Gastroesophageal sphincter (tissue), 4 donors: Measurements from ENCODE around the gene FOLR3. TPM values are rescaled to one million over a fixed set of nuclear protein-coding genes. Genes with fewer than 3 reads are reported as not detected.
"Not testable (repeated sequence)": the region's sequence is repeated elsewhere in the genome, so short reads cannot be mapped to it uniquely, and the experiment has no call there.

Source experiments
- ATAC-seq: fragments of 150-250 bp; one replicate; pipeline ENCODE4 v1.9.1; 2016; ENCODE audit warnings: mild to moderate bottlenecking, moderate library complexity
- H3K27ac ChIP-seq, 4 donors: fragments of 200-600 bp; sonication (generic) in 3 of 4; 1 replicate in 3 of 4; 2 replicates in 1 of 4; pipeline ENCODE4 v1.5.1; 2016 to 2019
- H3K27me3 ChIP-seq: fragments of 200-600 bp; sonication (generic); one replicate; pipeline ENCODE4 v1.5.1; 2019
- H3K36me3 ChIP-seq, 2 donors: fragments of 200-600 bp; sonication (generic); one replicate each; pipeline ENCODE4 v1.5.1; 2019; ENCODE audit warnings: control low read depth in 1 of 2
- H3K4me1 ChIP-seq, 3 donors: fragments of 200-600 bp; sonication (generic); 1 replicate in 2 of 3; 2 replicates in 1 of 3; pipeline ENCODE4 v1.5.1; 2016 to 2019; ENCODE audit warnings: control low read depth in 2 of 3
- H3K4me3 ChIP-seq, 2 donors: fragments of 200-600 bp; sonication (generic); one replicate each; pipeline ENCODE4 v1.5.1; 2019; ENCODE audit warnings: mild to moderate bottlenecking in 1 of 2, moderate library complexity in 1 of 2
- H3K9me3 ChIP-seq, 3 donors: fragments of 200-600 bp; sonication (generic); one replicate each; pipeline ENCODE4 v1.5.1; 2017 to 2019; ENCODE audit warnings: control low read depth in 2 of 3
- CTCF ChIP-seq, 4 experiments: fragments of 200-600 bp in 2 of 4; fragments of 450-650 bp in 2 of 4; sonication (generic) in 1 of 4; IDR thresholded peaks; one replicate each; pipeline ENCODE4 v1.5.1; 2017 to 2019; ENCODE audit warnings: antibody characterized with exemption in 4 of 4, mild to moderate bottlenecking in 2 of 4, moderate library complexity in 2 of 4
- EP300 ChIP-seq: sonication (generic); formaldehyde crosslinking; IDR thresholded peaks from one replicate; pipeline ENCODE4 v1.6.1; 2017; ENCODE audit warnings: antibody characterized with exemption, mild to moderate bottlenecking
- POLR2A ChIP-seq, 2 donors: fragments of 450-650 bp; IDR thresholded peaks; one replicate each; pipeline ENCODE4 v1.6.1; 2017; ENCODE audit warnings: antibody characterized with exemption in 2 of 2, mild to moderate bottlenecking in 2 of 2, moderate library complexity in 1 of 2
- POLR2AphosphoS5 ChIP-seq: sonication (generic); formaldehyde crosslinking; IDR thresholded peaks from one replicate; pipeline ENCODE4 v1.6.1; 2017; ENCODE audit warnings: antibody characterized with exemption
- WGBS, 2 donors: methylation state at CpG; one replicate each; pipeline ENCODE4 v1.1.5; 2018; ENCODE audit warnings: low coverage in 1 of 2; 5-methylcytosine and 5-hydroxymethylcytosine counted together
- total RNA-seq, 4 donors: library from RNA; depleted of rRNA; stranded (reverse); fragments of >200 nt; gene quantifications; one replicate each; pipeline ENCODE4 v1.1.0, GENCODE V29; 2016

Gene FOLR3
- total RNA-seq, 4 donors from 2014 or later, result 0.96 TPM; not detected in 3

DNA sequence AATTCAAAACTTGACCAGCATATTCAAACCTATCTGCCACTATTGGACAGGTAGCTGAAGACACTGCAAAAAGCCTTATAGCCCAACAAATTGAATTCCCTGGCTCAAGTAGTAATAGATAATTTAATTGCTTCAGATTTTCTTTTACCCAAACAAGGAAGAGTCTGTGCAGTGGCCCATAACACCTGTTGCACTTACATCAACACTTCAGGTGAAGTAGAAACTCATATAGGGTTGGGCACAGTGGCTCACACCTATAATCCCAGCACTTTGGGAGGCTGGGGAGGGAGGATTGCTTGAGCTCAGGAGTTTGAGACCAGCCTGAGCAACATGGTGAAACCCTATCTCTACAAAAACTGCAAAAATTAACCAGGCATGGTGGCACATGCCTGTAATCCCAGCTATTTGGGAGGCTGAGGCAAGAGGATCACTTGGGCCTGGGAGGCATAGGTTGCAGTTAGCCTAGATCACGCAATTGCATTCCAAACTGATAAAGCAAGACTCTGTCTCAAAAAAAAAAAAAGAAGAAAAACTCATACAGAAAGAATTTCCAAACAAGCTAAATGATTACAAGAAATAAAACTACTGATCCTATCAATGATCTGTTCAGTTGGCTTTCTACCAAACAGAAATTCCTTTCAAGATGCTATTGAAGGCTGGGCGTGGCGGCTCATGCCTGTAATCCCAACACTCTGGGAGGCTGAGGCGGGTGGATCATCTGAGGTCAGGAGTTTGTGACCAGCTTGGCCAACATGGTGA lies 9.5 kb downstream of the FOLR3 start:
- no peaks in the 10 kb centered on the region for H3K9me3 ChIP-seq
- peaks cover 0 to 10% (median 0%) of the 10 kb centered on the region in 3 donors for H3K4me1 ChIP-seq
- no peak overlapping the region for H3K4me3 ChIP-seq
- no peak overlapping the region for H3K27ac ChIP-seq
- TF ChIP-seq CTCF (IDR thresholded peaks at IDR 0.05) (no peak), POLR2AphosphoS5 (no peak), POLR2A (IDR thresholded peaks at IDR 0.05) (no peak), EP300 (no peak)
- no peaks in the 10 kb centered on the region for H3K27me3 ChIP-seq
- no peak for ATAC-seq
- no peaks in the 10 kb centered on the region for H3K36me3 ChIP-seq
- WGBS, 2 donors, result 77 to 100% methylated on average over 1 to 4 of the region's 4 CpGs

DNA sequence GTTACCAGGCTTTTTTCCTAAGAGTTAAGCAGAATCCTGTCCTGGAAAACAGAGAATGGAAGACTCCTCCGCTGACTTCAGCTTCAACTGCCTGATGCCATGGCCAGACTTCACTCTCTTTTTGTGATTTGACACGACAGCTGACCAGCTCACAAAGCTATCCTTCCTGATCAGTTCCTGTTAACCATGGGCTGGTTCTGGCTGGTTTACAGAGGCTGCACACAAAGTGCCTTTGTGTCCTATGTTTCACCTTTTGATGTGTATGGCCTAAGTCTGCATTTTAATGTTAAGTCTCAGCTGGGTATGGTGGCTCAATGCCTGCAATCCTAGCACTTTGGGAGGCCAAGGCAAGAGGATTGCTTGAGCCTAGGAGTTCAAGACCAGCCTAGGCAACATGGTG lies 11.1 kb downstream of the FOLR3 start:
- Histone ChIP-seq H3K4me1 (peaks cover 0 to 8% (median 0%) of the 10 kb centered on the region in 3 donors), H3K36me3 (no peaks in the 10 kb centered on the region), H3K9me3 (no peaks in the 10 kb centered on the region), H3K4me3 (no peak overlapping the region), H3K27ac (no peak overlapping the region), H3K27me3 (no peaks in the 10 kb centered on the region)
- TF ChIP-seq POLR2AphosphoS5 (no peak), EP300 (no peak), CTCF (IDR thresholded peaks at IDR 0.05) (no peak), POLR2A (IDR thresholded peaks at IDR 0.05) (no peak)
- WGBS, 2 donors, result 32 to 33% methylated on average over 2 of the region's 2 CpGs
- ATAC-seq, result no peak

DNA sequence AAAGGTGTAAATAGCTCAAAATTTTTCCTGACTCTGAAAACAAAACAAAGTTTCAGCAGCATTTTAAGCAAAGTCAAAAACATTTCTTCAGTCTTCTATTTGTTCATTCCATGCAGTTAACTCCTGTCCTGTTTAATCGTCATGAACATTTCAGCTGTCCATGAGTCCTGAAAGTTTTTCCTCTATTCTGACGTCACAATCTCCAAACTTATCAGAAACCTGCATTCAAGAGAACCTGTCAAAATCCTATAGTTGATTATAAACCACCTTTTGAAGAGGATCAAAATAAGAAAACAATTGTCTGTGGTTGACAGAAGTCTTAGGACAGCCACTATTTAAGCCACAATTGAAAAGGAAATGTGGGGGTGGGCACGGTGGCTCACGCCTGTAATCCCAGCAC lies 15.4 kb downstream of the FOLR3 start:
- H3K27me3 ChIP-seq, result no peaks in the 10 kb centered on the region
- TF ChIP-seq EP300 (no peak), POLR2A (IDR thresholded peaks at IDR 0.05) (no peak)
- no peak overlapping the region for H3K4me3 ChIP-seq
- no peaks in the 10 kb centered on the region for H3K4me1 ChIP-seq
- H3K9me3 ChIP-seq, result no peaks in the 10 kb centered on the region
- ATAC-seq, result no peak
- H3K36me3 ChIP-seq, result no peaks in the 10 kb centered on the region
- 69 to 77% methylated on average over 3 to 4 of the region's 4 CpGs for WGBS, 2 donors
- no peak overlapping the region for H3K27ac ChIP-seq

DNA sequence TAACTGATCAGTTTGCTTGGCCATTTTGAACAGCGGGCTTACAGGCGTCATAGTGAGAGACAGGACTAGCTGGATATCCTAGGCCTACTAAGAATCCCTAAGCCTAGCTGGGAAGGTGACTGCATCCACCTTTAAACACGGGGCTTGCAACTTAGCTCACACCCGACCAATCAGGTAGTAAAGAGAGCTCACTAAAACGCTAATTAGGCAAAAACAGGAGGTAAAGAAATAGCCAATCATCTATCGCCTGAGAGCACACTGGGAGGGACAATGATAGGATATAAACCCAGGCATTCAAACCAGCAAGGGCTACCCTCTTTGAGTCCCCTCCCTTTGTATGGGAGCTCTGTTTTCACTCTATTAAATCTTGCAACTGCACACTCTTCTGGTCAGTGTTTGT lies 18.3 kb downstream of the FOLR3 start:
- not testable (repeated sequence) for H3K4me3 ChIP-seq, H3K9me3 ChIP-seq, H3K27ac ChIP-seq, H3K27me3 ChIP-seq, ATAC-seq, H3K4me1 ChIP-seq, H3K36me3 ChIP-seq
- WGBS, 2 donors, result 88 to 93% methylated on average over 5 to 6 of the region's 6 CpGs

DNA sequence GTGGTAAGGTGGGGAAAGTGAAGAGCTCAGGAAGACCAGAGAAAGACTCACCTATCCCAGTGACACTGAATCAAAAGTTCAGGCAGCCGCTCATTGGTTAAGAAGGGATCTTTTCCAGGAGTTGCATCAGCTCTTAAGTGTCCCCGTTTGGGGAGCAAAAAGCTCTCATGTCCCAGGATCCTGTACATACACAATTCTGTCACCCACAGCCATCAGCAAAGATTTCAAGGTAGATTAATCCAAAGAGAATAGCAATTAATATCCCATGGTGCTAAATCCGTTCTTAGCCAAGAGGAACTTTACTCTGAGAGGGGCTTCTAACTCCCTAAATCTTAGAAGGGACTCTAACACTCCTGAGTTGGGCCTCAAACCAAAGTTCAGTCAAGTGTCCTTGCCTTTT lies 19.3 kb downstream of the FOLR3 start:
- ATAC-seq, result no peak
- Histone ChIP-seq H3K9me3 (no peaks in the 10 kb centered on the region), H3K27ac (no peak overlapping the region), H3K27me3 (peaks cover 12% of the 10 kb centered on the region), H3K4me3 (no peak overlapping the region), H3K36me3 (no peaks in the 10 kb centered on the region), H3K4me1 (no peaks in the 10 kb centered on the region)
- TF ChIP-seq EP300 (no peak), POLR2A (IDR thresholded peaks at IDR 0.05) (no peak), CTCF (IDR thresholded peaks at IDR 0.05) (no peak), POLR2AphosphoS5 (no peak)
- 81 to 88% methylated on average over 3 of the region's 3 CpGs for WGBS, 2 donors

- Histone ChIP-seq H3K27ac (no peak overlapping the region), H3K4me3 (no peak overlapping the region), H3K4me1 (no peaks in the 10 kb centered on the region), H3K36me3 (no peaks in the 10 kb centered on the region), H3K27me3 (peaks cover 12% of the 10 kb centered on the region), H3K9me3 (no peaks in the 10 kb centered on the region)
- 58 to 65% methylated on average over 2 of the region's 4 CpGs for WGBS, 2 donors
- ATAC-seq, result no peak
- no peak for TF ChIP-seq CTCF (IDR thresholded peaks at IDR 0.05)
- TF ChIP-seq POLR2AphosphoS5, result no peak
- TF ChIP-seq EP300, result no peak
- TF ChIP-seq POLR2A (IDR thresholded peaks at IDR 0.05), result no peak
Observed at GRCh38 chr11:72155751-72156150, 20.2 kb downstream of the FOLR3 start.
